DMS 273 (cell line): ENCODE measurements around the gene TMEM163.
"Not testable (repeated sequence)": the region's sequence is repeated elsewhere in the genome, so short reads cannot be mapped to it uniquely, and the experiment has no call there.

Experiments used
- DNase-seq: peaks from one replicate; lab custom pipeline; 2025; ENCODE audit not compliant: unreplicated experiment; lab: John Stamatoyannopoulos, UW

The TMEM163 gene

DNA sequence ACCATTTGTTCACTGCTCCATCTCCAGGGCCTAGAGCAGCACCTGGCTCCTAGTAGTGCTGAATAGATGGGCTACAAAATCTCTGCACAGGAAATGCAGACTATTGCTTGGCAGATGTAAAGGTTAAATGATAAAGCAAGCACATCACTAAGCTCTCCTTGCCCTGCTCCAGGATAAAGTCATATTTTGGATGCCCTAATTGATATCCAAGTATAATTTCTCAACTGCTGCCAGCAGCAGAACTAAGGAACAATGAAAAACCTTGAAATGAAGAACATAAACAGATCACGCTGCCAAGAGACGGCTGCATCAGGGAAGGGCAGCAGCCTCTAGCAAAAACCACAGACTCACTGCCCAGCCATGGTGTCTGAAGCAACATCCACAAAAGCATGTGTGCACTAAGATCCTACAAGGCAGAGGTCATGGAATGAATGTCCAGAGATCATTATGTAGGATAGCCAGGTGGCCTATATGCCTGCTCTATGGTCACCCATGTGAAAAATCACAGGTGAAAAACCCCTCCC is 134.7 kb downstream of the TMEM163 start:
- no peak for DNase-seq

DNA sequence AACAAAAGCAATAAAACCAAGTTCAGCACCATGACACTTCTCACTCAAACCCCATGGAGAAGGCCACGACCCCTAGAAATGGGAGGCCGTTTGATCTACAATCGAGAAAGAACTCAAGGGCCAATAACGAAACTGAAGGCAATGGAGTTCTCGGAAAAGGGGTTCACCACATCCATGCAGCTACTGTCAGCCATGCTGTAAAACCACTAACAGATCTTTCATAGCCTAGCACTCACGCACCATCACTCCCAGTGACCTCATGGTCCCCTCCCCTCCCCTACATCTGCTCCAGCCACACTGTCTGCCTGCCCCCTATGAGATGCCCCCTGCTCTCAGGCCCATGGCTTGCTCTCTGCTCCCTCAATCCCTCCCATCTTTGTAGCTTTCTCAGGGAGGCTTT is 135.3 kb downstream of the TMEM163 start:
- DNase-seq: no peak

DNA sequence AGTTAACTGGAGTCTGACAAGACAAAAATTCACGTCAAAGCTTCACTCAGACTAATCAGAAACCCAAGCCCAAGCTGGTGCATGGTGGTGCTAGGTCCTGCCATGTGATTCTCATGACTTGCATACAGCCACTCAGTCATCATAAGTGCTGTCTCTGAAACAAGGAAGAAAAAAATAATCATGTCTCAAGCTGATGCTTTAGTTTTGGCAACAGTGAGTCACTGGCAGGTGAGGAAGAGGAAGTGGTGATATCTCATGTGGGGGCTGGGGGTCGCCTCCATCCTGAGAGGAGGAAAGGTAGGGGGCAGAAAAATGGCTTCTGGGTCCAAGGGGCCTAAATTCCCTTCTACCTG is 136.3 kb downstream of the TMEM163 start:
- no peak for DNase-seq

DNA sequence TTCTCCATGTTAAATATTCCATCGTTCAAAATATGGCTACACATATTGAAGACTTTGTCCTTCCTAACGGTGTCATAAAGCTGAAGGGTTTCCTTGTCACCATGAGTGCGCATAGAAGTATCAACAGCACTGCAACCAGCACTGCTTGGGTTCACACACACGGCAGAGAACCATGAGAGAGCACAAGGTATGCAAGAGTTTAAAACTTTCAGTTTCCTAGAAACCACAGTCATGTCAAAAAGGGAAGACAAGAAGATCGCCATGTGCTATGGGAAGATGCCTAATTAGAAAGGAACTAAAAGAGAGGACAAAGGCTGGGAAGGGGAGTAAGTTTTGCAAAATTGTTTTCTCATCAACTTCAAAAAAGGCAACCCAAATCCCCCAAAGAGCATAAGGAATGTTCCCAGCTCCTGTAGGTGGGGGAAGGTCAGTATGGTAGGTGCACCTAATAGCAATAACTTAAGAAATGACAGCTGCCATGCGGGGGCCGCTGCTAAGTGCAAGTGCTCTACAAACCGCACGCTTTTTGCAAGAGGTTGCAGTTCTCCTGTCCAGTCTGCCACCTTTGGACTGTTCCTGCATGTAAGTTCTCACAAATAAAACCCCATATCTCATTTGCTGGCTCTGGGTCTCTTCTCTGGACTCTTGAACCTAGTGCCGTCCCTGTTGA is 136.8 kb downstream of the TMEM163 start:
- DNase-seq: no peak

DNA sequence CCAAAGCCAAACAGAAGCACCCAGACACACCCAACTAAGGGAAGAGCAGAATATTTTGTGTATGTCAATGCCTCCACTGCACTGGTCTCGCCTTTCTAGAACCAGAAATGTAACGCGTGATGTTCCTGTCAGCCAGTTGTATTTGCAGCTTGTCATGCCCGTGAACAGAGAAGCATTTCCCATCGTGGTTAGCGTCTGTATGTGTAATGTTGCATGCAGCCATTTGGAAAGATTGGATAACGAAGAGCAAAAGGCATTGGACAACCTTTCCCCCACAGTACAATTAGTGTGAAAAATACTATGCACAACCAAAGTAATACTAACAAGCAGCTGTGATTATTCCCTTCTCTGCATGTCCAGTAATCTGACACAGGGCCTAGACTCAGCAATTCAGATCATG is 140.5 kb downstream of the TMEM163 start:
- DNase-seq: no peak

DNA sequence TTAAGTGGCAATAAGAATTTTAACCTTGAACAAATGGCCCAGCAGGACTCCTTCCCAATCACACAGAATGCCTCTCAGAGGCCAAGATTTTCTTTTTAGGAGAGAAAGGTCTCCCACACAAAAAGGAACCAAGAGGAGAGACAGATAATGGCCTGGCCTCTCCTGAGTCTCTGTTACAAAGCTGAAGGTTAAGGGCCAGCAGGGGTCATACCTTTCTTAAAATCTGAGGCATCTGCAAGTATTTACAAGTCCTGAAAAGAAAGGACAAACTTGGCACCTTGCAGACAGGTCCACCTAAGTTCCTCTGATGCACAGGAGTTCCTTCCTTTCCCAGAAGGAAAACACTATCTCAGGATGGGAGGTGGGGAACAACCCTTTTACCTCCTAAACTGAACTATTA is 142.3 kb downstream of the TMEM163 start:
- DNase-seq: no peak

DNA sequence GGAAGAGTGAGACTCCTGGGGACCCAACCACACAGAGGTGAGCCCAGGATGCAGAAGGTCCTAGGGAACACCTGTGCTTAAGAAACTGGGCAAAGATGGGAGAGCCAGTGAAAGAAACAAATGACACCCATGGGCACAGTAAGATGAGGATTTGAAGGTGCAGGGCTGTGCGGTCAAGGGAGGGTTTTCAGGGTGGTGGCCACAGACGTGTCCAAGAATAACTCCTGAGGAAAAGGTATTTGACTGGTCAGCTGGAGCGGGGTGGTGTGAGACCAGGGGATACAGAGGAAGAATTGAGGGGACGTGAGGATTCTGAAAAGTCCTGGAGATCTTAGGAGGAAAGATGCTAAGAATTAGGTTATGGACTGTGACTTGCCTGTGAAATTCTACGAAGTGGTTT is 142.9 kb downstream of the TMEM163 start:
- DNase-seq: no peak

DNA sequence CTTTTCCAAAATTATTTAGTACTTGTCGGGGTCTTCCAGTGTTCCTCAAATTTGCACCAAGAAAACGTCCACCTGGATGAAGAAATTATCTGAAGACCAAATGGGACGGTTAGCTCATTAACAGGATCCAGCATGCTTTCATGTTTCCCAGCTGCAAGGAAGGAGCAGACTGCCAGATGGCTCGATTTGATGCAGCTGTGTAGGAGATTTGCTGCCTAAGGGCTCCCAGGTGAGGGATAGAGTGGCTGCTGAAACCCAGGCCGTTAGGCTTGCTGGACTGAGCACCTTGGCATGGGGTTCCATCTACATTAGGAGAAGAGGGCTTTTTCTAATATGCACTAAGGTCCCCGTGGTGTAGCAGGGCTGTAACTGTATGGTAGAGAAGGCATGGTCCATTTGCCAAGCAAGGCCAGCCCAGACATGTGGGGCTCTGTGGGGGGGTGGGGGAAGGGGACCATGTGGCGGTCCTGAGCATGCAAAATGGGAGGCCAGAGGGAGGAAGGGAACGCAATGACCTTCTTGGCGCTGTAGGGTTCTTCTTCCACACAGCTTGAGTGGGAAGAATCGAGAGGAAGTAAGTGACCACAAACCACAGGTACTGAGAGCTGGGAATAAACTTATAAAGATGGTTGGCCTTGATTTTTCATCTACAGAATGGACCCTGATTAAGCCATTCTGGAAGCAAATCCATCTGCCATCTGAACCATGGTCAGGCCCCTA is 144.0 kb downstream of the TMEM163 start:
- DNase-seq: peak; percentile 91

DNA sequence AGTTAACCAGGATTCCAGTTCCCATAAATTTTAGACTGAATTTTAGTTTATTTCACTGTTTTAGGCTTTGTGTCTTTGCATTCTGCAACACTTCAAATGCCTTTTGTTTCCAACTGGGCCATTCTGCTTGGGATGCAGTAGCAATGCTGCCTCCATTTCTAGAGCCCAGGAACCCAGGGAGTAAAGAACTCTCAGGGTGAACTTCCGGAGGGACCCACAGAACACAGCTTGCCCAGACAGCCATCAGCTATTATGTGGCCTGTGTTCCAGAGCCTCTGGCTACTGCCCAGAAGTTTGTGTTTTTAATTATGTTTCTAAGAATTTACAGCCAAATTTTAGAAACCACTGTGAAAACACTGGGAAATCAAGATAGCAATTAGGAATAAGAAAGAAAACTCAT is 145.1 kb downstream of the TMEM163 start:
- no peak for DNase-seq

DNA sequence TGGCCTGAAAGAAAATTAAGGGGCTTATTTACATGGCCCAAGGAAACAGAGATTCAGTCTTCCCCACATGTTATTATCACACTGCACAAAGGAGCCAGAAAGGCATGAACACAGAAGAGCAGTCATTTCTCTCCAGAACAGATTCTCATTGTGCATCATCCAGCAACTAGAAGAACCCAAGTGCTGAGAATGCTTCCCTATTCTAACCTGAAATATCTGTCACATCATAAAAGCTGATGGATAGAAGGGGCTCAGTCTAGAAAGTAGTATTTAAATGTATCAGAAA is 145.8 kb downstream of the TMEM163 start:
- no peak for DNase-seq

DNA sequence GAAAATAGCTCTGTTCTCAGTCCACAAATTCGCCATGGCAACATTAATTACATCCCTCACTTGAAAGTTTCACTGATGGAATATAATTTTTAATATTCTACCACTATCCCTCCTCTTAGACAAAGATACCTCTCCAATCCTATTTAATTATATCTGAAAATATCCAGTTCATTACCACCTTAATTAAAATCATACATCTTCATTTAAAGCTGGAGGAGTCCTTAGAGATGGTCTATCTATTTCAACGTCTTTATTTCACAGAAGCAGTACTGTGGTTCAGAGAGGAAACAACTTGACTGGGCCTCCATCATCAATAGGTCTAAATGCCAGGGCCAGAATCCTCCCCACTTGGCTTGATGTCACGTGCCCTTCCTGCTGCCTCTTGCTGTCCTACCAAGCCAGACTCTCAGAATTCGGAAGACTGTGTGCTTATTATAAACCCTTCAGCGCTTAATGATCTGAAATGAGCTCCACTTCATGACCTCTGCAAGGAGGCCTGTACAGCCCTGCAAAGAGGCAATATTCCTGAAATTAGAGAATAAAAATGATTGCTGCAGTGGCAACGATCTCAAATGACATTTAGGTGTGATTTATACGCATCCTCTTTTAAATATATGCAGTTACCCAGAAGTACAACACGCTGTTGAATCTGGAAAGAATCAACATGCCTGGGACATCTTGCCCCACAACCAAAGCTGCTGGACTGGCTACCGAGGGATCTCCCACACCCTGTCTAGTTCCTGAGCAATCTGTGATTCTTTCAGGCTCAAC is 146.3 kb downstream of the TMEM163 start:
- DNase-seq: no peak

DNA sequence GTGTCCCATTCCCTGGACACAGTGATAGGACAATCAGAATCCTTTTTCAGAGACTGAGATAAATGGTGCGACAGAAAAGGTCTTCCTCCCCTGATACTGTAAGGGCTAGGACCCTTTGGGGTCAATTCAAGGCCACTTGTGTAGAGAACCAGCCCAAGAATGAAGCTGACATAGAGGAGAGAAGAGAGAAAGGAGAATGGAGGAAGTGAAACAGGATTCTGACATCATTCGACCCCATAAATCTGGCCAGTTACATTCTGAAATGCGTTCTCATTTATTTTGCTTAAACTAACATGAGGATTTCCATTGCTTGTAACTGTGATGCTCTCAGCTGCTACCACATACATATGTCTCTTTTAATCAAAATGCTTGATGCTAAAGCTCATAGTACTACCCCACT is 148.1 kb downstream of the TMEM163 start:
- DNase-seq: no peak

DNA sequence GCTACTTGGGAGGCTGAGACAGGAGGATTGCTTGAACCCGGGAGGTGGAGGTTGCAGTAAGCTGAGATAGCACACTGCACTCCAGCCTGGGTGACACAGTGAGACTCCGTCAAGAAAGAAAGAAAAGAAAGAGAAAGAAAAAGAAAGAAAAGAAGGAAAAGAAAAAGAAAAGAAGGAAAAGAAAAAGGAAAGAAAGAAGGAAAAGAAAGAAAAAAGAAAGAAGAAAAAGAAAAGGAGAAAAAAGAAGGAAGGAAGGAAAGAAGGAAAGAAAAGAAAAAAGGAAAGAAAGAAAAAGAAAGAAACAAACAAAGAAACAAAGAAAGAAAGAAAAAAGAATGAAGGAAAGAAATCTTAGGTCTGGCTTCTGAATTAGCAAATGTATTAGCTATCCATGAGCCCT is 150.4 kb downstream of the TMEM163 start:
- DNase-seq: no peak

DNA sequence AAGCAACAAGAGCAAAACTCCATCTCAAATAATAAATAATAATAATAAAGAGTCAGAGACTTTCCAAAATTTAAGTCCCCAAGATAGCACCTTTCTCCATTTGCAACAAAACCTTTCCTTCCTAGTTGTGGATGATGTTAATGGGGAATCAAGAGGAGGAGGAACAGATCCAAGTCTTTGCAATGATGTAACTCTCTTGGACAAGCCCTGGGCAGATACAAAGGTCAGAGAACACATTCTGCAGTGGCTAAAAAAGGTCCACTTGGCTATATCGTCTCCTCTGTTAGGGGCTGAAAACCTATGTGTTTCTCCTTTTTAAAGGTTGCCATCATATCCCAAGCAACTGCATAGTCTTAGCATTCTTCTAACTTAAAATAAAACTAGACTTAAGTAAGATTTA is 151.1 kb downstream of the TMEM163 start:
- no peak for DNase-seq

DNA sequence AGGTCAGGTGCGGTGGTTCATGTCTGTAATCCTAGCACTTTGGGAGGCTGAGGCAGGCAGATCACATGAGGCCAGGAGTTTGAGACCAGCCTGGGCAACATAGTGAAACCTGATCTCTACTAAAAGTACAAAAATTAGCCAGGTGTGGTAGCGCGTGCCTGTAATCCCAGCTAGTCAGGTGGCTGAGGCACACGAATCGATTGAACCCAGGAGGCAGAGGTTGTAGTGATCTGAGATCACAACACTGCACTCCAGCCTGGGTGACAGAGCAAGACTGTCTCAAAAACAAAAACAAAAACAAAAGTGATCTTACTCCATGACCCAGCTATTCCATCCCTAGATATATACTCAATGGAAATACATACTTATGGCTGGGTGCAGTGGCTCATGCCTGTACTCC is 153.8 kb downstream of the TMEM163 start:
- not testable (repeated sequence) for DNase-seq

DNA sequence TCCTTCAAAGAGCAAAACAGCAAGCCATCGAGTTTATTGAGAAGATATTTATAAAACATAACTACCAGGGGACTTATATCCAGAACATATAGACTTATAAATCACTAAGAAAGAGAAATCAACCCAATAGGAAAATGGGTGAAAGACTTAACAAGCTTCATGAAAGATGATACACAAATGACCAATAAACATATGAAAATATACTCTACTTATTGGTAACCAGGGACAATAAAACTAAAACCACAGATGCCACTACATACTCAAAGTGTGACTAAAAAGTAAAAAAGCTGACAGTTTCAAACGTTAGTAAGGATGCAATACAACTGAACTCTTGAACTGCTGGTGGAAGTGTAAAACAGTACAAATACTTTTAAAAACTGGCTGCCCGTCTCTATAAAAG is 154.3 kb downstream of the TMEM163 start:
- no peak for DNase-seq

DNA sequence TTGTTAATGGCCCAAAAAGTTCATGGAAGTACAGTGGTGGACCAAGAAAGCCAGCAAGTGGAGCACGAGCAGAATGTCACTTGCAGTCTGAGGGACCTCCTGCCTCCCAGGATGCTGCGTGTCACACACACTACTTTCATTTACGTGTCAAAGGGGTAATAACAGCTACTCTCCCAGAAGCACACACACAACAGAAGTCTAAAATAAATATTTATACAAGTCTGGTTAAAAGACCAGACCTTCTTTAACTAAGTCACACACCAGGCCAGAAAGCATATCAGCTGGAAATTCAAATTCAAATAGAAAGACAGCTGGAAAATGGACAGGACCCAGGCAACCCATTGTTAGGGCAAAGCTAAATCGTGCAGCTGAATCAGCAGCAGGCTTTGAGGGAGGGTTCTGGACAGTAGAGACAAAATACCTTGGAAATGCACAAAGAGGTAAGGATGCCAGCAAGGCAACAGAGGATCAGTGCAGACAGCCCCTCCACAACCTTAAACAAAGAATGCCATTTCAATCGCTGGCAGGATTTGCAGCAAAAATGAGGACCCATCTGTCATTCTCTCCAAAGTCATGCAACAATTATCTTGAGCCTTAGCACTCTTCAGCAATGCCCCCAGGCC is 160.5 kb downstream of the TMEM163 start:
- peak; percentile 26 for DNase-seq

DNA sequence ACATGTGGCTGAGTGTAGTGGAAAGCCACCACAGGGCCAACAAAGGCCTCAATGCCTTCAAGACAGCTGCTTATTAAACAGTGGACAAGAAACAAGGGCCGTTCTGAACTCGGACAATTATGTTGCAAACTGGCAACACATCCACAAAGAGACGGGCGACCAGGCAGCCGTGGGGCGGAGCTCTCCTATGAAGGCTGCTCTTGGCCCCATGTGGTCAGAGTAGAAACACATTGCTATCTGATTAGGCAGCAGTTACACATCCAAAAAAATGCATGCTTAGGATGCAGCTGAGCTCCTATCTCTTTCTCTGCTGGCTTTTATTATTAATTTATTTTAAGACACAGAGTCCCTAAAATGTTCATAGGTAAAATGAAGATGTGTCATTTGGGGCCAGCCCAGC is 163.4 kb downstream of the TMEM163 start:
- DNase-seq: no peak

DNA sequence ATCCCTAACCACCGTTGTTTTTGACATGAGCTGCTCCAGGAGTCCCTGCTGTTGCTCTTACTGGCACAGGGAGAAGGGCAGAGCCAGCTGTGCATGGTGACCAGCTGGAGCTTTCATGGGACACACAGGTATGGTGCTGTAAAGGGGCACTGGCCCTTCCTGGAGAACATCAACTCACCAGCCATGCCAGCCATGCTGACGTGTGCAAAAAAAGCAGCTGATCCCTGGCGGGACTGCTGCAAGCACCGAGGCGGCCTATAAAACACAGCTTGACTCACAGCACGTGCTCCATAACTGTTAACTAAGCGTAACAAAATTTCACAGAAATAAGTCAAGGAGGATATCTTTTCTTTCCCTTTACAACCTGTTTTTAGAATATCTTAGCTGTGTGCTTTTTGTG is 165.1 kb downstream of the TMEM163 start:
- DNase-seq: no peak

DNA sequence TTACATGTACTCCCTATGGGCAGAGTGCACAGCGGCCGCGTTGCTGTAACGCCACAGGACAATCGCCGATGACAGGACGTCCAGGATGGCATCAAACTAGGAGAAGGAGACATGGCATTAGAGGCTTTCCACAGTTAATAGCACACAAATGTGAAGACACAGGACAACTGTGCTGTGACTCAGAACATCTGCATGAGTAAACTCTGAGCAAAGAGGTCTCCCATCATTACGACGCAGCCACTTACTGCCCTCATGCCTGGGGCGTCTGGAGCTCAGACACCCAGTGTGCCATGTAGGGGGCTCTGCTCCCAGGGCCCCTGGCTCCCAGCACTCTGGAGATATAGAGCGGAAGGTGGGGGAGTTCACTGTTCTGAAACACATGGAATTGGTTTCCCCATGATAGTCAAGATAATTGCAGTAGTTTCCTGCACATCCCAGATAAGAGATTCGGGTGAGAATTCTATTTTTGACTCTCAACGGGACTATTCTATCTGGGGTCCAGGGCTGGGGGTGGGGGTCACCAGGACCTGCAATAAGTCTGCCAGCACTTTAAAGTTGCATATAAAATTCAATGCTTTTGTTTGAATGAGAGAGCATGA is 168.1 kb downstream of the TMEM163 start:
- no peak for DNase-seq

DNA sequence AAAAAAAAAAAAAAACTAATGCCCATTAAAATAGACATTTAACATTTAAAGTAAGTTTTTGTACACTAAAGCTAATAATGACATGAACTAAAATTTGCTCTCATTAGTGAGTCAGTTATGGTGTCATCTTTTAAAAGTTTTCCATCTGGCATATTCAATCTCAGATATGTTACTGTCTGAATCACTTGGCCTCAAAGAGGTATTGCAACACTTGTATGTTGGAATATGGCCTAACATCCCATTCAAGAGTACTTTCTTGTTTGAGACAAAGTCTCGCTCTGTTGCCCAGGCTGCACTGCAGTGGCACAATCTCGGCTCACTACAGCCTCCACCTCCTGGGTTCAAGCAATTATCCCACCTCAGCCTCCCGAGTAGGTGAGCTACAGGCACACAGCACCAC is 169.7 kb downstream of the TMEM163 start:
- no peak for DNase-seq
